Mucosa of gallbladder (tissue), 1 donor: ENCODE results near the gene ACVR2B. TPM values are rescaled to one million over a fixed set of nuclear protein-coding genes. Genes with fewer than 3 reads are reported as not detected.
A peak's percentile ranks its signal among the peaks of the same experiment; 100 is the strongest.

Source experiments
- DNase-seq: peaks from one replicate; pipeline ENCODE4 v3.0.0-alpha.2; 2020; ENCODE audit warnings: low spot score
- total RNA-seq: library from RNA; stranded (reverse); gene quantifications from one replicate; pipeline ENCODE4 v1.2.1, GENCODE V29; 2021
- donor health status: DM: no; HTN: no; CAD: no.

Gene ACVR2B
- total RNA-seq, 1 donor from 2014 or later = 8.6 TPM

DNA sequence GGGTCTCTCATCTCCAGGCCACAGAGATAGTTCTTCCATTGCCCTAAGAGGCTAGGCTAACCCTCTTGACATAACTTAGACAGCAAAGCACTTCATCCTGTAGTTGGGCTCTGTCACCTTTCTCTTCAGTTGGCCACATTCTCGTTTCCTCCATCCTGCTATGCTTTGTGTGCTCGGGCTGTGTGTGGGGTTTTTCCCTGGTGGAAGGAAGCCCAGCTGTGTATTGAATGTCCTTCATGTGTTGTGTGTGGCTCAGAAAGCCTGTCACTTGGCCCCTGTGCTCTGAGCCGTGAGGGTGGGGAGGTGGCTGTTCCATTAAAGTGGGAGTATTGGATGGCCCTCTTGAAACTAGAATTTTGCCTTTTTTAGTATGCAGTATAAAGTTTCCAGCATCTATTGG lies 33.6 kb downstream of the ACVR2B start:
- DNase-seq = no peak

DNA sequence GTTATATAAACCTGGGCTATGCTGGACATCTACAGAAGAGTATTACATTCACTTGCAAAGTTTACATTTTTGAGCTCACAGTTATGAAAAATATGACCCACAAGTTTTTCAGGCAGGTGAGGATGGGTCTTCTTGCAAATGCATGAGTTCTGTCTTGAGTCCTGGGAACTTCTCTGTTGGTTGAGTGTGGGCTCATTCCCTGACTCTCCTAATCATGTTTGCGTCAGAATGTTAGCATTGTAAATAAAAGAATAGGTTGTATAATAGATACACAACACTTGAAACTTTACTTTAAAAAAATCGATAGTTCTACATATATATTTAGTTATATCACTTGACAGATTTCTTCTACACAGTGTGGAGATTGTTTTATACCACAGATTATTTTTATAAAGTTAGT lies 35.3 kb downstream of the ACVR2B start:
- no peak for DNase-seq

DNA sequence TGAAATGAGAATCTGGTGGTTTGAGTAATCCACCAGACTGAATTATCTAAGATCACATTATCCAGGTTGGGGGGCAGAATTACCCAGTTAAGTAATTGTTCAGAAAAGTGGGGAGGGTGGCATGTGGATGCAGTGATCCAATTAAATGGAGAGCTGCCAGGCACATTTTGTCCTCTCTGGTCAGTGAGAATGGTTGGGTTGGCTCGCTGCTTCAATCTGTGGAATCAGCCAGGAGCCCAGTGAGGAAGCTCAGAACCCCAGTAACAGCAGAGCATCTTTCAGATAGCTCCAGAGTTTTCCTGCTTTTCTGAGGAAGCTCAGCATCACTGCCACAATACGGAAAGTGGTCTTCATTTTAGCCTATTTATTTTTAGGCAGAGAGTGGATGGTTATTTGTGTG lies 36.1 kb downstream of the ACVR2B start:
- no peak for DNase-seq

DNA sequence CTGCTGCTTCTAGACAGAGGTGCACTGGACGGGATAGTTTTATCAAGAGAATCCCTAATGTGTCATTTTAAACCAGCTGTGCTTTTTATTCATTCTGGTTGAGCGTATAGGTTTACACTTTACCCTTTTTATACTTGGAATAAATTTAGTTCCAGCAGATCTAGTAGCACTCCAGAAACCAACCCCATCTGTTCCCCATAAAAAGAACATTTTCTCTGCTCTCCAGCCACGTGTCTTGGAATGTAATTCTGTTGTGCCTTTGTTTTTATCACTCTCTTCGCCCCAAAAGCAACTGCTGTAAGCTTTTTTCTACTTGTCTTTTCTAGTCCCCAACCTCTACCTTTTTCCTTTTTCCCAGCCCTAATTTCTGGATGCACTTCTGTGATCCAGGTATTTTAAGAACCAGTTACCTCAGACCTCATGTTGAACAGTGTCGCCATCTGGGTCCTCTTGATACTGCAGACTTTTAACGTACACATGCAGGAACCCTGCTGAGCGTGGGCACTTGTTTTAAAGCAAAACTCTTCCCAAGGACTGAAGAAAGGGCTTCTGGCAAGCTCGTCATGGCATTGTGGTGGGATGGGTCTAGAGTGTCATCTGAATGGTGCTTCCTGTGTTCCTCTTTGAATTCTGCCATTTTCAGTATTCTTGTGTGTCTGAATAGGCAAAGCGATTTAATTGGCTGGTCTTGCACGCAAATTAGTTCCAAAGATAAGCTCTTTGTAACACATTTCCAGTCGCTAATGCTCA lies 36.8 kb downstream of the ACVR2B start:
- DNase-seq = no peak

DNA sequence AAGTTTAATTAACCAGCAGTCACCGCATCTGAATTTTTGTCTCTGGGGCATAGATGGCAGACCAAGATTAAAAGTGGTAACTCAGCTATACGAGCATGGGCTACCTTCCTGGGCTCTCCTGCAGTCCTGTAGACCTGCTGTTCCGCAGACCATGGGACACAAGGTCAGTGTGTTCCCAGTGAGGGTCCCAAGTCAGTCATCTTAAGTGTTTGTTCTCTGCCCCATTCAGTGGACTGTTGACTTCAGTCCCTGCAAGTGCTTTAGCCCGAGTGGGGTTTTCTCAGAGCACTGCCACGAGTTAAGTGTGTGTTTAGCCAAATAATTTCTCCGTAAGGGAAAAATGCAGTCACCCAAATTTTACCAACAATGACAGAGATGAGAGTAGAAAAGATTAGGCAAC lies 37.5 kb downstream of the ACVR2B start:
- no peak for DNase-seq

DNA sequence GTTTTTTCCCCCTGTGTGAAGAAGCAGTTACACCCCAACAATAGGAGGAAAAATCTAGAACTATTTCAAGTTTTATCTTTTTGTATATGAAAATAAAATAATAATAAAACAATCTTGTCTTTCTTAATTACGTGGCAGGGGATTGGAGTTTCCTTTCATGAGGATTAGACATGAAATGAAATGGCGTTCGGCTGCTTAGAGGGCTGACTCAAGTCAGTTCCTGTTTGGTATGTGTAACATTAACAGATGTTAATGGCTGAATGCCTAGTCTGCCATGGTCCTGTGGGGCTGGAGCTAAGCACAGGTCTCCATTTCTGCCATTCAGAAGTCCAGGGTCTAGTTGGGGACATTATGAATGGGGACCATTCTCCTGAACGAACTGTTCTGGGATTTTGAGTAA lies 39.3 kb downstream of the ACVR2B start:
- DNase-seq = no peak

DNA sequence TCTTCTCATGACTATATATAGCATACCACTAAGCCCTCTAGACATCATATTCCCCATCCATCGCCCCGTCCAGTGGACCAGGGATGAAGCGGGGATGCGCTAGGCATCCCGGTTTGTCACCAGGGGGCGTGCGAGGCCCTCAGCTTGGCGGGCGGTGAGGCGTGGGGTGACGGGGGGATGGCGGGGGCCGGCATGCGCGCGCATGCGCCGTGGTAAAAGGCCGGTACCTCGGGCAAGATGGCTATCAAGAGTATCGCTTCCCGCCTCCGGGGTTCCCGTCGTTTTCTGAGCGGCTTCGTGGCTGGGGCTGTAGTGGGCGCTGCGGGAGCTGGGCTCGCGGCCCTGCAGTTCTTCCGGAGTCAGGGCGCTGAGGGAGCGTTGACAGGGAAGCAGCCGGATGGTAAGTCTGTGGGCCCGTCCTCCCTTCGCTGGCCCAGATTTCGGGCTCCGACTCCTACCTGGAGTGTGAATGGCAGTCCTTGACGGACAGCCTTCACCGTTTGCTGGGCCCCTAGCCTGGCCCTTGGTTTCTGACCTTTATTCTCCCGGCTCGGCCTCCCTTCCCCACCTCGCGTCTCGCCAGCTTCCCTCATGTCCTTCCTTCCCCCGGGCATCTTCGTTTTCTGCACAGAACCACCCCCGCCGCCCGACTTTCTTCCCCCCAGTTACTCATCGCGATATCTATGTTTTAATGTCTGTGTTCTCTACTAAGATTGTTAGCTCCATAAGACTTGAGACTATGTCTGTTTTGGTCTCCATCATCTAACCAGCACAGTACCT lies 42.6 kb downstream of the ACVR2B start, which contains the start of gene EXOG:
EXOG (plus strand) TSS at position 210 of the 780 bp plus-strand sequence; CDS start at position 238, 28 bp downstream.
- DNase-seq = peak; percentile 94

DNA sequence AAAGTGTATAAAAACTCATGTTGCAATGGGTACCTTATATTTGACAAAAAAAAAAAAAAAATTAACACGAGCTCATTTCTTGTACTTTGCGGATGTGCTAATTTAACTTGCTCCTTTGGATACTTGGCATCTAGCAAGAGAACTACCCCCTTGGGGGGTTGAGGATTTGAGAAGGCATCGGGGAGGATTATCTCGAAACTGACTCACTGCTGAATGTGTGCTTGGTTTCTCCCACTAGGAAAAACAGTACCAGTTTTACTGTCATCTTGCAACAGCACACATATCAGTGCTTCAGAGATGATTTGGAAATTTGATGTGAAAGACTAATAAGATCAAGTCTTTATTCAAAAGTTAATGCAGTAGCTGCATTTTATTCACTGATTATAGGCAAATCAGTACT lies 43.3 kb downstream of the ACVR2B start:
- no peak for DNase-seq

DNA sequence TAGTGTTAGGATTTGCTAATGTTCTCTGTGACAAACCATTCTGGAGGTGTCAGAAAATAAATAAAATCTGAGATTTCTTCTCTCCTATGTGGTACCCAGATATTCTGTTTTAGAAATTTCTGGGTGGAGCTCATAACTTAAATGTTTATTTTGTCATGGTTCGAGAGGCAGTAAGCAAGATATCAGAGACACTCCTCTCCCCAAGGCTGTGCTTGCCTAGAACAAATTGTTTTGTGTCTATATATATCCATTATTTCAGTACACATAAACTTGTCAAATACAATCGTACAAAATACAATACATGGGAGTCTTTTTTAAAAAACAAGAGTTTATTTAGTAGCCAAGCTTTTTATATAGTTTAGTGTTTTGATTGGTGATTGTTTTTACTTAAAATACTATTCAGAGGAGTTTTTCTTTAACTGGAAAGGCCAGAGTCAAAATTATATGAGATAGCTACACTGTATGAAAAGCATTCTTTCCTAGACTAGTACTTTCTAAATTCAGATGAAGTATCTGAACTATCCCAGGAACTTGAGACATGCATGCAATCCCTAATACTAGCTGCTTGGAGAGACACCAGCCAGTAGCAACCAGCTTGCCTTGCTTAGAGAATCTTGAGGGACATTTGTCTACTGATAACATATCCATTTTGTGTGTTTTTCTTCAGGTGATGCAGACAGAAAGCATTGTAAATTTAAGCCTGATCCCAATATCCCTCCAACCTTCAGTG lies 47.2 kb downstream of the ACVR2B start:
- DNase-seq = no peak

DNA sequence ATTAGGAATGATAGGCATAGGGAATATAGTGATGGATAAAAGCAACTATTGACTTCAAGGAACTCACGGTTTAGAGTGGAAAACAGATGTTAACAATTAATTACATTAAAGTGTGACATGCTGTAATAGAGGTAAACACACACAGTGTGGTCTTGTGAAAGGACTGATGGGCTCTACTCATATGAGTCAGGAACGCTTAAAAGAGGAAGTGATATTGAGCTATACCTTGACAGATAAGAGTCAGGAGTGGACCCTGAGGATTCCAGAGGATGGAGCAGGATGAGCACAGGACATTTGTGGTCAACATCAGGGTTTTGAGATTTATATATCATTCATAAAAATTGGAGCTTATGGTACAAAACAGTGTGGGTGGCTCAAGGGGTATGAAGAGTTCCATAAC lies 53.4 kb downstream of the ACVR2B start:
- DNase-seq = no peak

DNA sequence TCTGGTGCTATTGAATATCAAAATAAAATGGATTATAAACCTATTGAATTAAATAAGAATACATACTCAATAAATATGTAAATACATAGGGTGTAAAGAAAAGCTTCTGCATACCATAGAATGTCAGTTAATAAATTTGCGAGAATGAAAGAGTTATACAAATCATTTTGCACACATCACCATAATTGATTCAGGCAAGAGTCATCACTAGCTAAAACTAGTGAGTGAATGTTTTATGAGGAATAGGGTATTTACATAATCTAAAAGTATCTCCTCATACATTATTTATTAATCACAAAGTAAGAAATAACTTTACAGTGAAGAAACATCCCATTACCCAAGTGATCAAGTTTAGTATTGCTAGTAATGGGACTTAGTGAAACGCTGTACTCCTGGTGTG lies 56.0 kb downstream of the ACVR2B start:
- DNase-seq = no peak

DNA sequence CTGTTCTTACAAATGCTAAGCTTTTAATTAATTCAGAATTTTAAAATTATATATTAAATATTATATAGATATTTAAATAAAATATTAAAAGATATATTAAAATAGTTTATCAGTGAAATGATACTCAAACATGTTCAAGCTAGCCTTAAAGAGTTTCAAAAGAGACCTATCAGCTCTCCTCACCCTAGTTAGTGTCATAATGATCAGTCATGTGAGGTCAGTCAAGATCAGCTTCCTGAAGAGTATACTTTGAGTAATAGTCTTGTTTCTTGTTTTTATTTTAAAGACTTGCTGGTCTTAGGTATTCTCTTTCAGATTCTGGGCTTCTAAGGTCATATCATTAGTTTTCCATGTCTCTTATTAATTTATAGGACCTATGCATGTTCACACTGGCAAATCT lies 56.9 kb downstream of the ACVR2B start:
- DNase-seq = no peak

DNA sequence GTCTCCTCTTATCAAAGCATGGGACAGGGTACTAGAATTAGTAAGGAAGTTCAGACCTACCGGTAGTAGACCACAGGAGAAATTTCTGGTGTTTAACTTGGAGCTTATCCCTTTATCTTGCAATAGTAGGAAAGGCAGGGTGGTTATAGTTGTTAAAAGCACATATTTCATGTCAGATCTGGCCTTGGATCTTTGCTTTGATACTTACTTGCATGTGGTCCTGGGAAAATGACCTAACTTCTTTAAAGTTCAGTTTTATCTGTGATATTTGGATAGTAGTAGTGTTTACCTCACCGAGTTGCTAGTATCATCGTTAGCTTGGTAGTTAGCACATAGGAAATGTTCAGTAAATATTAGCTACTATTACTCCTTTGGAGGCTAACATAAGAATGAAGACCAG lies 57.9 kb downstream of the ACVR2B start:
- no peak for DNase-seq

DNA sequence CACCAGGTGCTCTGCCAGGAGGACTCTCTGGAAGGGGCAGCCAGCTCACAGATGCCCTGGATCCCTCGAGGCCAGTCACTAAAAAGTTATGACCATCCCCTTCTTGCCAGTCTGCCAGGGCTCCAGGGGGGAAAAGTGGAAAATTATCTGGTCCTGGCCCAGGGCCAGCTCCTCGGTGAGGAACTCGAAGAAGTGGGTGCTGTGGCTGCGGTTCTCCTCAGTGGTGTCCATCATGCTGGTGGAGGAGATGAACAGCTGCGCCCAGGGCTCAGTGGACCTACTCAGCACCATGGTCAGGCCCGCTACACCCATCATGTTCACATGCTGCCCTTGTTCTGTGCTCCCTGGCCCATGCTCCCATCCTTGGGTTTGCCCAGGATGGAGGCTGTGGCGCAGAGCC lies 61.7 kb downstream of the ACVR2B start:
- DNase-seq = no peak

DNA sequence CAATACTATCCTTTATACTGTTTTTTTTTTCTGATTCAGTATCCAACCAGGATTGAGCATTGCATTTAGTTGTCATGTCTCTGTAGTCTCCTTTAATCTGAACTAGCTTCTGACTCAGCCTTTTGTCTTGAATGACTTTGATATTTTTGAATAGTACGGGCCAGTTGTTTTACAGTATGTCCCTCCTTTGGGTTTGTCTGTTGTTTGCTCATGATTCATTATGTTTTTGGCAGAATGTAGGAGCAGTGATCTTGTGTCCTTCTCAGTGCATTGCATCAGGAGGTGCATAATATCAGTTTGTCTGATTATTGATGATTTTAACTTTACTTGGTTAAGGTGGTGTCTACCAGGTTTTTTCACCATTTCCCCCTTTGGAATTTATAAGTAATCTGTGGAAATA lies 63.0 kb downstream of the ACVR2B start:
- DNase-seq = no peak

DNA sequence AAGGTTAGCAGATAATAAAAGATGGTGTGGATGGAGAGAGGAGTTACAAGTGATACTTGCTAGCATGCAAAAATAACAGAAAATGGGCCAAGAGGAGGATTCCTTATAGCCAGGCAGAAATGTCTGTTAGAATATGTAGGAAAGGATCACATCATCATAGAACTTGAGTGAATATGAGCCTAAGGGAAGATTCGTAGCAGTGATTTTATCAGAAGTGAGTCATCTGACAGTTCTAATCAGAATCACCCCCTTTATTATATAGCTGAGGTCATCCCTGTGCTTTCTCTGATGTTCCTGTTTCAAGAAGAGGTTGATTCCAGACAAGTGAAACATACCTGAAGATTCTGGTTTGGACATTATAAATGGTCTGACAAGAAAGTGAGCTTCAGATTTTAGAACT lies 65.3 kb downstream of the ACVR2B start:
- DNase-seq = no peak

DNA sequence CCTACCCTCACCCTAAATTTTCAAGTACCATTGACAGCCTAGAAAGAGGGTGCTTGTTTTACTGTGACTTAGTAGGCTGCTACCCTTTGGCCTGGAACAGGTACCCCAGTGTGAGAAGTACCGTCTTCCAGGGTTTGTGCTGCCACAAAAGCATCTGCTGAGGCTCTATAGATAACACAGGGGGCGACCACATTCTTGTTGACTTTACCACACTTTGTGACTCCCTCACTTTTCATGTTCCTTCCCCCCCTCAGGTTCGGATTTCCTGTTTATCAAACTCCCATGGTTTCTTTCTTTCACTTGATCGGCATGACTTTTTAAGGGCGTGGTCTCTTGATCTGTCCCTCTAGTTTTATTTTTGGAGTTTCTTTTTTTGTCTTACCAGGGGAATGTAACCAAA lies 66.0 kb downstream of the ACVR2B start:
- DNase-seq = no peak

DNA sequence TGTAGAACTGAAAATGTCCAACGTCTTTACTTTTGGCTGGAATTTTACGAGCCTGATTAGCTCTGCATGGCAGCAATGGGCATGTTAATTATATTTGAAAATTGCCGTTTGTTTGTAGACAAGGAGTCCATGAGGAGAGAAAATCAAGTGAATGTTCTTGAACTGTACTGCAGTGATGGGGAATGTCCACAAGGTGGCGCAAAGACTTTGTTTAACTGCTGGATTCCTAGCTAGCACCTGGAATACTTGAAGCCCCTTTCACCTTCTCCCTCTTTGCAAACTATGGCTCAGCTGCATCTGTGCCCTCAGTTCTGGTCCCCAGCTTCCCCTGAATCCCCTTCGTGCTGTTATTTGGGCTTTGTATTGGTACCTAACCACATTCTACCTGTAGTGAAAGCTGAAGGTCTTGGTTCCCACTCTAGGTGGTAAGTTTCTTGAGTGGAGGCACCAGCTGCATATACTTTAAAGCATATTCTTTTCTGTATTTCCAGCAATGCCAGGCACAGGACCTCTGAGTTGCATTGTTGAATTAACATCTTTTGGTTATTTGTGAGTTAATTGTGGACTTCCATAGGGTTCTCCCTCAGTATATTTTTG lies 67.8 kb downstream of the ACVR2B start:
- peak; percentile 71 for DNase-seq

DNA sequence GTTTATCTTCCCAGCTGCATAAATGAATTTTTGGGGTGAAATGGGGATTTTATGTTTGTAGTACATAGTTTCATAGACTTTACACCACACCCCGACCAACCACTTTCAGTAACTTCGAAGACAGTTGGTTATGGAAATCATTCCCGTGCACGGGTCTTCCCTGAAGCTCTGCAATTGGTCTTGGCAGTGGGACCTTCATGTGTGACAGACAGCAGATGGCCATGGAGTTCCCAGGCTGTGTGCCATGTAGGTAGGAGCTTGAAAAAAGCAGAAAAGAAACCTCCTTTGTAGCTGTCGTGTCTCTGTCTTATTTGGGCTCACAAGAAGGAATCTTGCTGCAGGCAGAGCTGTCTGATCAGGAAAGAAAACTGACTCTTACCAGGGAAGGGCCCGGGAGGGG lies 68.3 kb downstream of the ACVR2B start:
- DNase-seq = no peak

DNA sequence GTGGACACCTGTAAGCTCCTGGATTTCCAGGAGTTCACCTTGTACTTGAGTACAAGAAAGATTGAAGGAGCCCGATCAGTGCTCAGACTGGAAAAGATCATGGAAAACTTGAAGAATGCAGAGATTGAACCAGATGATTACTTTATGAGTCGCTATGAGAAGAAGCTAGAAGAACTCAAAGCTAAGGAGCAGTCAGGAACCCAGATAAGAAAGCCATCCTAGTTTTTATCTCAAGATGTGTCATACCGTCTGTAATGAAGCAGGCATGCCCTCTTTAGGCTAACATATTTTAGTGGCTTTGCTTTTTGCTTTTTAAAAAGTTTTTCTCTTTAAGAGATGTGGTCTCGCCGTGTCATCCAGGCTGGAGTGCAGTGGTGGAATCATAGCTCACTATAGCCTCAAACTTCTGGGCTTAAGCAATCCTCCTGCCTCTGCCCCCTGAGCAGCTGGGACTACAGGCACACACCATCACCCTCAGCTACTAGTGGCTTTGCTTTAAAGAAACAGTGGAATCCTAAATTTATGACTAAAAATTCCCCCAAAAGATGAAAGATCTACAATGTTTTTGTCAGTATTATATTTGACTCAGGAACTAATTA lies 70.5 kb downstream of the ACVR2B start:
- no peak for DNase-seq

DNA sequence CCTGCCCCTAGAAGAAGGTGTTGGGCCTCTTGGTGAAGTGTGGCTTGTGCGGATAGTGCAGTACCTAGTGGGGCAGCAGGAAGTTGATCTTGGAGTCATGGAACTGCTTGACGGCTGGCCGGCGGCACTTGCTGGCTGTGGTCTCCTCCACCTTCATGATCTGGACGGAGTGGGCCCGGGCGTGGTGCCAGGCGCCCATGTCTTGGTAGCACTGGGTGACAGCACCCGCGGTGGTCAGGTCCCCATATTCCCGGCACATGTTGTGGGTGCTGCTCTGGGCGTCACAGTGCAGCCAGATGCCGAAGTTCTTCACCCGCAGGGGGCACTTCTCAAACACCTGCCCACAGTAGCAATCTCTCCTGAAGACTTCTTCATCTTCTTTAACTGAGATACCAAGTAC lies 73.1 kb downstream of the ACVR2B start:
- DNase-seq = no peak

DNA sequence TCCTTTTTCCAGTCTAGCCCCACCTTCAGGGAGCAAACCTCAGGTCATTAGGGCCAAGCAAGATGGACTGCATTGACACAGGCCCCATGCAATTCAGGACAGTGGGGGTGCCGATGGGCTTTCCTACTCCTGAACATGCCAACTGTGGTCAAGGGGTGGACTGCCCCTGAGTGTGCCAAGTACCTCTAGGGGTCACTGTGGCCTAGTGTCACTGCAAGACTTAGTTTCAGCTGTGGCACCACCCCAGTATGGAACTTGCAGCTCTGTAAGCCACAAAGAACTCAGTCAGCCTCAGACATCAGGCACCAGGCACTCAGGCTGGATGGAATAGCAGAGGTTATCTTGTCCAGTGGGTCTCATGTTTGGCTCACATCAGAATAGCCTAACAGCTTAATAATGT lies 74.8 kb downstream of the ACVR2B start:
- DNase-seq = no peak
